HepG2 (cell line): ENCODE results near the gene SIMC1. TPM values are rescaled to one million over a fixed set of nuclear protein-coding genes. Genes with fewer than 3 reads are reported as not detected.
"Not testable (repeated sequence)": the region's sequence is repeated elsewhere in the genome, so short reads cannot be mapped to it uniquely, and the experiment has no call there.

ENCODE experiments used
- ATAC-seq: fragments of 200-7000 bp; cut with Tn5 transposase; 3 replicates; pipeline ENCODE4 v1.9.1; 2020; ENCODE audit warnings: mild to moderate bottlenecking, moderate library complexity
- BruUV-seq: library from RNA; stranded (reverse); fragments of 400-500 nt; replicated peaks from 2 replicates; lab custom pipeline; 2021; lab: Mats Ljungman, UMichigan
- CTCF ChIA-PET: fragments of 300-600 bp; formaldehyde crosslinking; extraction: SDS; loops from one replicate; lab custom pipeline; 2021; ENCODE audit warnings: low total read pairs, inconsistent platforms, low intra/inter-chr PET ratio; lab: Yijun Ruan, JAX
- POLR2A ChIA-PET: fragments of 350-600 bp; sonication (Branson Sonifier 250); formaldehyde crosslinking; loops from one replicate; lab custom pipeline; 2020; ENCODE audit warnings: antibody characterized with exemption, inconsistent platforms; lab: Yijun Ruan, JAX
- DNase-seq: peaks from one replicate; pipeline ENCODE4 v3.0.0-alpha.2; 2015; ENCODE audit warnings: low spot score
- FAIRE-seq: peaks from 3 replicates; lab custom pipeline; 2011; peaks lifted over from hg19 to GRCh38; lab: Jason Lieb, UNC
- H2AFZ ChIP-seq: one replicate; pipeline ENCODE4 v1.6.1; 2011; ENCODE audit warnings: low read length, inconsistent platforms
- H3K27ac ChIP-seq: fragments of 300-600 bp; 3 replicates; pipeline ENCODE4 v1.8.0; 2011; ENCODE audit warnings: mixed run types, mild to moderate bottlenecking, mixed read lengths, low read length, inconsistent platforms; ENCODE audit not compliant: insufficient read depth; ENCODE audit errors: extremely low read length
- H3K27me3 ChIP-seq, 2 experiments: fragments of 200-600 bp in 1 of 2; 2 replicates in 1 of 2; 3 replicates in 1 of 2; pipeline versions ENCODE4 v1.6.0 to v1.8.0; 2011; ENCODE audit warnings: low read length in 2 of 2, mild to moderate bottlenecking in 2 of 2, moderate library complexity in 2 of 2, inconsistent platforms in 1 of 2; ENCODE audit not compliant: insufficient read depth in 2 of 2, control insufficient read depth in 1 of 2
- H3K36me3 ChIP-seq, 2 experiments: fragments of 200-600 bp in 1 of 2; replicated peaks in 1 of 2; 2 replicates in 1 of 2; 3 replicates in 1 of 2; pipeline versions ENCODE4 v1.5.1 to v1.8.0; 2011; ENCODE audit warnings: low read length in 2 of 2, inconsistent platforms in 1 of 2; ENCODE audit not compliant: insufficient read depth in 2 of 2, control insufficient read depth in 1 of 2
- H3K4me1 ChIP-seq: 2 replicates; pipeline ENCODE4 v1.5.1; 2012; ENCODE audit warnings: low read length, inconsistent platforms; ENCODE audit not compliant: insufficient read depth
- H3K4me2 ChIP-seq: 2 replicates; pipeline ENCODE4 v1.6.0; 2011; ENCODE audit warnings: low read depth, low read length, inconsistent platforms
- H3K4me3 ChIP-seq, 3 experiments: fragments of 200-600 bp in 1 of 3; sonication (generic), shearing (Covaris generic) in 1 of 3; replicated peaks in 1 of 3; 2 replicates each; pipeline ENCODE4 v1.5.1; 2011 to 2016; ENCODE audit warnings: low read length in 3 of 3, inconsistent platforms in 2 of 3, low read depth in 2 of 3, mild to moderate bottlenecking in 2 of 3, control low read depth in 1 of 3, mixed read lengths in 1 of 3; ENCODE audit not compliant: insufficient read depth in 1 of 3
- H3K79me2 ChIP-seq: one replicate; pipeline ENCODE4 v1.6.1; 2011; ENCODE audit warnings: low read length, inconsistent platforms; ENCODE audit not compliant: insufficient read depth
- H3K9ac ChIP-seq: 2 replicates; pipeline ENCODE4 v1.6.0; 2011; ENCODE audit warnings: mild to moderate bottlenecking, low read depth, low read length, inconsistent platforms; ENCODE audit not compliant: insufficient read depth
- H3K9me3 ChIP-seq: 2 replicates; pipeline ENCODE4 v1.5.1; 2012; ENCODE audit warnings: mild to moderate bottlenecking, low read length
- H4K20me1 ChIP-seq: 2 replicates; pipeline ENCODE4 v1.6.0; 2011; ENCODE audit warnings: inconsistent platforms, mild to moderate bottlenecking, low read length, moderate library complexity; ENCODE audit not compliant: insufficient read depth
- HMGXB4 ChIP-seq, 2 experiments: sonication (generic) in 1 of 2; formaldehyde crosslinking in 1 of 2; IDR thresholded peaks; 2 replicates each; pipeline versions ENCODE4 v1.4.0 to v1.6.1; 2018 to 2020; ENCODE audit warnings: missing genetic modification reagents in 2 of 2, borderline replicate concordance in 1 of 2, low read depth in 1 of 2, mild to moderate bottlenecking in 1 of 2, missing biosample characterization in 1 of 2
- RAD21 ChIP-seq: fragments of 450-650 bp; formaldehyde crosslinking; IDR thresholded peaks from 2 replicates; pipeline ENCODE4 v1.5.0; 2020; ENCODE audit warnings: mild to moderate bottlenecking
- SMC3 ChIP-seq: IDR thresholded peaks from 2 replicates; pipeline ENCODE4 v1.6.1; 2011; ENCODE audit warnings: low read length, improper control_type of control experiment
- STAG1 ChIP-seq: sonication (generic); formaldehyde crosslinking; IDR thresholded peaks from 2 replicates; pipeline ENCODE4 v1.4.0; 2020; ENCODE audit warnings: missing genetic modification reagents
- ZFX ChIP-seq: sonication (generic); formaldehyde crosslinking; IDR thresholded peaks from 2 replicates; pipeline ENCODE4 v1.4.0; 2020; ENCODE audit warnings: mild to moderate bottlenecking, low read depth, missing genetic modification reagents, moderate library complexity
- ZFY ChIP-seq: sonication (generic); formaldehyde crosslinking; IDR thresholded peaks from 2 replicates; pipeline ENCODE4 v1.4.0; 2020; ENCODE audit warnings: missing genetic modification reagents
- WGBS: methylation state at CpG from one replicate; pipeline ENCODE4 v1.1.6; 2017; ENCODE audit warnings: low lambda C conversion rate; 5-methylcytosine and 5-hydroxymethylcytosine counted together
- in situ Hi-C: cut with HindIII; loops from 2 replicates; pipeline ENCODE4 v1.10.0; 2017; ENCODE audit warnings: low pct_unique_long_range_greater_than_20kb; ENCODE audit not compliant: extremely low pct_ligation_motif_present
- intact Hi-C: fragments of 100-400 bp; cut with micrococcal nuclease; formaldehyde crosslinking; loops from one replicate; pipeline ENCODE4 v1.10.0; 2022; ENCODE audit not compliant: unreplicated experiment
- polyA plus RNA-seq, 8 experiments: library from polyadenylated mRNA; depleted of rRNA in 3 of 8; stranded (reverse) in 7 of 8; unstranded in 1 of 8; fragments of >200 nt; fragmentation: Illumina TruSeq in 4 of 8; extraction: Trizol in 4 of 8; gene quantifications; 2 replicates each; pipeline versions ENCODE4 v1.2.1 to v1.2.3, GENCODE V29; 2011 to 2016; ENCODE audit warnings: low read depth in 4 of 8, missing spikeins in 1 of 8, mixed read lengths in 1 of 8; ENCODE audit not compliant: insufficient read depth in 1 of 8
- total RNA-seq, 5 experiments: library from RNA; depleted of rRNA; stranded (reverse); fragments of >200 nt; fragmentation: Illumina TruSeq; extraction: Trizol; gene quantifications; 2 replicates each; pipeline ENCODE4 v1.2.3, GENCODE V29; 2016; ENCODE audit warnings: low read depth in 1 of 5
- TF ChIP-seq, protein P1 (sequence below): sonication (generic); formaldehyde crosslinking; IDR thresholded peaks from 2 replicates; pipeline ENCODE4 v1.5.0; 2020; ENCODE audit warnings: mild to moderate bottlenecking, missing genetic modification reagents, moderate library complexity

Gene SIMC1
- total and polyA plus RNA-seq, 2 of the 13 experiments (the other 11 are each of a cell fraction or from before 2014, with no cell fraction given): 5.4 to 6.8 TPM

- H3K36me3 ChIP-seq, H3K9me3 ChIP-seq, H2AFZ ChIP-seq, BruUV-seq, H3K27ac ChIP-seq, H3K4me3 ChIP-seq, H3K4me2 ChIP-seq, H3K79me2 ChIP-seq, H3K9ac ChIP-seq, H4K20me1 ChIP-seq, H3K27me3 ChIP-seq, in situ Hi-C loops, POLR2A ChIA-PET, CTCF ChIA-PET, H3K4me1 ChIP-seq, intact Hi-C loops: not testable (repeated sequence)
- TF ChIP-seq HMGXB4 (CRISPR knock-in tag; IDR thresholded peaks at IDR 0.05; ENCODE audit: borderline replicate concordance in 1 of 2, low read depth in 1 of 2) (peak in 1 of 2 experiments; percentile 43; a peak in 1 of 4 replicates), SMC3 (peak; percentile 38; the same call in 1 of the 2 replicates), RAD21 (CRISPR knock-in tag) (0 out of 2 replicates have a peak, but pooled peaks have one; percentile 24), ZFX (CRISPR knock-in tag) (peak; percentile 18; the same call in 1 of the 2 replicates), STAG1 (CRISPR knock-in tag) (peak; percentile 79), ZFY (CRISPR knock-in tag) (peak; percentile 37; the same call in 1 of the 2 replicates)
- TF ChIP-seq, protein P1, sequence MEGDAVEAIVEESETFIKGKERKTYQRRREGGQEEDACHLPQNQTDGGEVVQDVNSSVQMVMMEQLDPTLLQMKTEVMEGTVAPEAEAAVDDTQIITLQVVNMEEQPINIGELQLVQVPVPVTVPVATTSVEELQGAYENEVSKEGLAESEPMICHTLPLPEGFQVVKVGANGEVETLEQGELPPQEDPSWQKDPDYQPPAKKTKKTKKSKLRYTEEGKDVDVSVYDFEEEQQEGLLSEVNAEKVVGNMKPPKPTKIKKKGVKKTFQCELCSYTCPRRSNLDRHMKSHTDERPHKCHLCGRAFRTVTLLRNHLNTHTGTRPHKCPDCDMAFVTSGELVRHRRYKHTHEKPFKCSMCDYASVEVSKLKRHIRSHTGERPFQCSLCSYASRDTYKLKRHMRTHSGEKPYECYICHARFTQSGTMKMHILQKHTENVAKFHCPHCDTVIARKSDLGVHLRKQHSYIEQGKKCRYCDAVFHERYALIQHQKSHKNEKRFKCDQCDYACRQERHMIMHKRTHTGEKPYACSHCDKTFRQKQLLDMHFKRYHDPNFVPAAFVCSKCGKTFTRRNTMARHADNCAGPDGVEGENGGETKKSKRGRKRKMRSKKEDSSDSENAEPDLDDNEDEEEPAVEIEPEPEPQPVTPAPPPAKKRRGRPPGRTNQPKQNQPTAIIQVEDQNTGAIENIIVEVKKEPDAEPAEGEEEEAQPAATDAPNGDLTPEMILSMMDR (CRISPR knock-in tag): peak; percentile 70
- WGBS: 0% methylated on average over 1 of the region's 1 CpG
- FAIRE-seq: peak; percentile 71
- peak; percentile 54 for DNase-seq
- ATAC-seq: peak; percentile 81
Observed at GRCh38 chr5:176235155-176235554, 3.1 kb upstream of the SIMC1 start.

GRCh38 chr5:176238645-176239283 is 540 bp downstream of the SIMC1 start:
- ATAC-seq (peak; percentile 75), FAIRE-seq (peak; percentile 51)
- CTCF ChIA-PET, H3K79me2 ChIP-seq, H3K4me1 ChIP-seq, H3K9me3 ChIP-seq, BruUV-seq, in situ Hi-C loops, H2AFZ ChIP-seq, H4K20me1 ChIP-seq, DNase-seq, POLR2A ChIA-PET, H3K27ac ChIP-seq, H3K27me3 ChIP-seq, H3K4me3 ChIP-seq, H3K36me3 ChIP-seq, H3K4me2 ChIP-seq, H3K9ac ChIP-seq, intact Hi-C loops: not testable (repeated sequence)
- WGBS: no CpG with 5 or more reads among the region's 59 CpGs

GRCh38 chr5:176239304-176239703 is 1.1 kb downstream of the SIMC1 start:
- FAIRE-seq: peak; percentile 40
- ATAC-seq, H3K9me3 ChIP-seq, H3K27me3 ChIP-seq, CTCF ChIA-PET, H3K27ac ChIP-seq, intact Hi-C loops, POLR2A ChIA-PET, H3K9ac ChIP-seq, H2AFZ ChIP-seq, H3K79me2 ChIP-seq, H3K4me3 ChIP-seq, H3K4me1 ChIP-seq, H3K4me2 ChIP-seq, in situ Hi-C loops, H4K20me1 ChIP-seq, H3K36me3 ChIP-seq, DNase-seq, BruUV-seq: not testable (repeated sequence)
- no CpG with 5 or more reads among the region's 10 CpGs for WGBS
